VCaP (cell line): ENCODE measurements around the gene RASGRF2.

ENCODE experiments used
- H3K27ac ChIP-seq: fragments of 450-650 bp; 2 replicates; pipeline ENCODE4 v1.5.1; 2017
- TF ChIP-seq, protein P1 (sequence below): fragments of 450-650 bp; conservative IDR thresholded peaks from 2 replicates; pipeline ENCODE4 v1.5.1; 2017; ENCODE audit warnings: mild to moderate bottlenecking, moderate library complexity

RASGRF2 gene

GRCh38 chr5:81222285-81222684 is 262.1 kb downstream of the RASGRF2 start:
- TF ChIP-seq, protein P1, sequence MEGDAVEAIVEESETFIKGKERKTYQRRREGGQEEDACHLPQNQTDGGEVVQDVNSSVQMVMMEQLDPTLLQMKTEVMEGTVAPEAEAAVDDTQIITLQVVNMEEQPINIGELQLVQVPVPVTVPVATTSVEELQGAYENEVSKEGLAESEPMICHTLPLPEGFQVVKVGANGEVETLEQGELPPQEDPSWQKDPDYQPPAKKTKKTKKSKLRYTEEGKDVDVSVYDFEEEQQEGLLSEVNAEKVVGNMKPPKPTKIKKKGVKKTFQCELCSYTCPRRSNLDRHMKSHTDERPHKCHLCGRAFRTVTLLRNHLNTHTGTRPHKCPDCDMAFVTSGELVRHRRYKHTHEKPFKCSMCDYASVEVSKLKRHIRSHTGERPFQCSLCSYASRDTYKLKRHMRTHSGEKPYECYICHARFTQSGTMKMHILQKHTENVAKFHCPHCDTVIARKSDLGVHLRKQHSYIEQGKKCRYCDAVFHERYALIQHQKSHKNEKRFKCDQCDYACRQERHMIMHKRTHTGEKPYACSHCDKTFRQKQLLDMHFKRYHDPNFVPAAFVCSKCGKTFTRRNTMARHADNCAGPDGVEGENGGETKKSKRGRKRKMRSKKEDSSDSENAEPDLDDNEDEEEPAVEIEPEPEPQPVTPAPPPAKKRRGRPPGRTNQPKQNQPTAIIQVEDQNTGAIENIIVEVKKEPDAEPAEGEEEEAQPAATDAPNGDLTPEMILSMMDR, result no peak

DNA sequence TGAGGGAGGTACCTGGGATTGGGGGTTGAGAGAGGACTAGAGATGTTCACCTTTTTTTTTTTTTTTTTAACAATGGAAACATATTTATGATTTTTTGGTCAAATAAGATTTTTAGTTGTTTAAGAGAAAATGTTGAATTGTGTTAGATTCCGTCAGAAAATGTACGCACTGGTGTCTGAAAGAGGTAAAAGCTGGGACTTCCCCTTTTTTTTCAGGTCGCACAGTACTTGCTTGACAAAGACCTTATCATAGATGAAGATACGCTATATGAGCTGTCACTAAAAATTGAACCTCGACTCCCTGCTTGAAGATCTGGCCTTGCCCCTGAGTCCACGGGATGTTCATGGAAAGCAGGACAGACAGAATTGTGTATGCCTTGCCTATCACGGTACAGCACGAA is 265.3 kb downstream of the RASGRF2 start:
- TF ChIP-seq, protein P1, result no peak
- no peak overlapping the region for H3K27ac ChIP-seq

More at GRCh38 chr5:81222285-81222684, 262.1 kb downstream of the RASGRF2 start:
- no peak overlapping the region for H3K27ac ChIP-seq

- H3K27ac ChIP-seq, result no peak overlapping the region
- TF ChIP-seq, protein P1, result no peak
These were observed 266.1 kb downstream of the RASGRF2 start for GRCh38 chr5:81226286-81226685.

DNA sequence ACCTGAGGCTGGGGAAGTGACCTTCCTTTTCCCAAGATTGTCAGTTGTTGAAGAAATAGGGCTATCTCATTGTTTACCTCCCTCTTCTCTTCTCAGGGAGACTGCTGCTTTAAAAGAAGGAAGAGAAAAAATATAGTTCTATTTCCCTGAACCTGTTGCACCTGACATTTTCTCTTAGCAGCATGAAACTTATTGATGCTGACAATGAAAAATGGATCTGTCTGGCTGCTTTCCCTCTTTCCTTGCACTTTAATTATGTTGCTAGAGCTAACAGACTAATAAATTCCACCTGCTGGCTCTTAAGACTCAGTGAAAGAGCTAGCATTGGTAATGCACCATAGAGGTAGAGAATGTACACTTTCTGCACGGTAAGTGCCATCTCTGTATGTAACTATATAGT is 266.8 kb downstream of the RASGRF2 start:
- TF ChIP-seq, protein P1, result no peak

DNA sequence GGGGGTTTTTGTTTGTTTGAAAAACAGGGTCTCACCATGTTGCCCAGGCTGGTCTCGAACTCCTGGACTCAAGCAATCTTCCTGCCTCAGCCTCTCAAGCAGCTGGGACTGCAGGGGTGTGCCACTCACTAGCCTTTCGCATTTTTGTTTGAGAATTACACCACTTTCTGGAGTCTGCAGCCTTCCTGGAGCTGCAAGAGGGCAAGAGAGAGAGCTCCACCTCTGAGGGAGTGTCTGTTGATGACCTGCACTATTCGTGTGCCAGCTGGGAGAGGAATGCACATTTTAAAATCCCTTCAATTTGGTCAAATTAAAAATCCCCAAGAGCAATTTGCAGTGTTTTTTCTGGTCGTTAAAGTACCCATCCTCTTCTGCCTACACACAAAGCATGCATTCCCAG is 267.9 kb downstream of the RASGRF2 start:
- TF ChIP-seq, protein P1, result no peak
- no peak overlapping the region for H3K27ac ChIP-seq

More for the DNA sequence above, 266.8 kb downstream of the RASGRF2 start:
- H3K27ac ChIP-seq, result no peak overlapping the region

DNA sequence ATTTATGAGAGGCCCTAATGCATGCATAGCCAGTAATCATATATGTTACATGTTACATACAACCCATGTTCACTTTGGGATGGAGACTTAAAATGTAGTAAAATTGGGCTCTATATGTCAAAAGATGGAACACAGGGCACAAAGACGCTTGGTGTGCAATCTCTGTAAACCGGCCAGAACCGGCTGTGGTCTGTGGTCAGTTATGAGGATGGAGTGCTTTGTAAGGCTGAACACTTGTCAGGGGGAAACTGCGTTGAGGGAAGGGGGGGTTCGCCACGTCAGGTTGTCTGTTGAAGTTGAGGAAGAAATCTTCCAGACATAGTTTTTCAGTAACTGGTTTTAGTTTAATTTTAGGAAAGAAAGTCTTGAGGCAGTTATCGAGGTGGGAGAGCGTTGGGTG is 270.3 kb downstream of the RASGRF2 start:
- TF ChIP-seq, protein P1, result no peak
- no peak overlapping the region for H3K27ac ChIP-seq

GRCh38 chr5:81232464-81233079 is 272.4 kb downstream of the RASGRF2 start:
- 0 out of 2 replicates have a peak overlapping the region, but pooled peaks have one; percentile 5 for H3K27ac ChIP-seq
- TF ChIP-seq, protein P1, result no peak
